Sigmoid colon (tissue), 7 donors: Measurements from ENCODE around the gene EPB41L4A. TPM values are rescaled to one million over a fixed set of nuclear protein-coding genes. Genes with fewer than 3 reads are reported as not detected.

Experiments
- DNase-seq: peaks from one replicate; pipeline ENCODE4 v3.0.0-alpha.2; 2019
- H3K27ac ChIP-seq, 4 donors: fragments of 200-600 bp; sonication (generic); one replicate each; pipeline ENCODE4 v1.5.1; 2016 to 2019; ENCODE audit warnings: mild to moderate bottlenecking in 1 of 4
- H3K27me3 ChIP-seq, 3 donors: fragments of 200-600 bp; sonication (generic); one replicate each; pipeline ENCODE4 v1.5.1; 2019; ENCODE audit warnings: mild to moderate bottlenecking in 1 of 3
- H3K36me3 ChIP-seq, 4 donors: fragments of 200-600 bp; sonication (generic); one replicate each; pipeline ENCODE4 v1.5.1; 2016 to 2019
- H3K4me1 ChIP-seq, 4 donors: fragments of 200-600 bp; sonication (generic); one replicate each; pipeline ENCODE4 v1.5.1; 2017 to 2019
- H3K4me3 ChIP-seq, 4 donors: fragments of 200-600 bp; sonication (generic); one replicate each; pipeline ENCODE4 v1.5.1; 2017 to 2019; ENCODE audit warnings: mild to moderate bottlenecking in 2 of 4, moderate library complexity in 1 of 4
- H3K9me3 ChIP-seq, 4 donors: fragments of 200-600 bp in 3 of 4; sonication (generic) in 3 of 4; one replicate each; pipeline versions ENCODE4 v1.5.1 to v1.6.1; 2013 to 2019
- CTCF ChIP-seq, 4 experiments: fragments of 450-650 bp in 3 of 4; fragments of 200-600 bp in 1 of 4; IDR thresholded peaks; one replicate each; pipeline ENCODE4 v1.5.1; 2016 to 2019; ENCODE audit warnings: antibody characterized with exemption in 4 of 4, mild to moderate bottlenecking in 3 of 4, moderate library complexity in 2 of 4
- EP300 ChIP-seq, 4 donors: sonication (generic); formaldehyde crosslinking; IDR thresholded peaks; one replicate each; pipeline ENCODE4 v1.6.1; 2017; ENCODE audit warnings: antibody characterized with exemption in 4 of 4
- POLR2A ChIP-seq, 2 donors: fragments of 450-650 bp; IDR thresholded peaks; one replicate each; pipeline ENCODE4 v1.6.1; 2016; ENCODE audit warnings: antibody characterized with exemption in 2 of 2, mild to moderate bottlenecking in 2 of 2, moderate library complexity in 2 of 2
- POLR2AphosphoS5 ChIP-seq, 4 donors: sonication (generic); formaldehyde crosslinking; IDR thresholded peaks; one replicate each; pipeline ENCODE4 v1.6.1; 2017; ENCODE audit warnings: antibody characterized with exemption in 4 of 4
- WGBS, 2 donors: extraction: QIAGEN DNeasy Blood & Tissue Kit; methylation state at CpG; one replicate each; pipeline ENCODE4 v1.1.7; 2013; 5-methylcytosine and 5-hydroxymethylcytosine counted together
- intact Hi-C: fragments of 100-400 bp; cut with DNase I; formaldehyde crosslinking; loops from one replicate; pipeline ENCODE4 v1.15.1; 2023
- polyA plus RNA-seq, 3 donors: library from polyadenylated mRNA; stranded (reverse); fragments of 200-250 nt; gene quantifications; one replicate each; pipeline ENCODE4 v1.2.3, GENCODE V29; 2013
- total RNA-seq, 4 donors: library from RNA; depleted of rRNA; stranded (reverse); fragments of >200 nt; gene quantifications; one replicate each; pipeline ENCODE4 v1.1.0, GENCODE V29; 2016
- donor health status: healthy with polysubstance abuse.
- donor health status: Bipolar disorder and iron deficiency.
- donor health status: healthy.

Gene EPB41L4A
- total and polyA plus RNA-seq, 7 donors = 3.7 to 75.3 (median 4.8) TPM

DNA sequence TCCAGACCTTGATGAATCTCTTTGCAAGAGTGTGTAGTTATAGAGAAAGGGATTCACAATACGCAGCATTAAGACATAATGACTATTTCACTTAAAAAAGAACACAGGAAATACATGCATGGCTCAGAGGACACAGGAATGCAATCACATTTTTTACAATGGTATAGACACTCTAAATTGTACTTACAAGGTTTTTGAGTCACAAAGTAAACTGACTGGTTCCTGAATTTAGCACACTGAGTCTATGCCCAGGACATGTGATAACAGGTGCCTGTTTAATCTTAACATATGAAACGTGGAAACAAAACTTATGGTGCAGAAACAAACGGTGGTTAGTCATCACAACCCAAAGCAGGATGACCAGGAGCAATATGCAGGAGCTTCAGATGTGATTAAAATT, 6.7 kb downstream of the EPB41L4A start:
- no peak for DNase-seq
- Histone ChIP-seq H3K9me3 (no peaks in the 10 kb centered on the region), H3K27me3 (no peaks in the 10 kb centered on the region), H3K4me3 (no peak overlapping the region), H3K36me3 (no peaks in the 10 kb centered on the region), H3K27ac (no peak overlapping the region), H3K4me1 (no peaks in the 10 kb centered on the region)
- no peak for TF ChIP-seq POLR2A (IDR thresholded peaks at IDR 0.05)
- no peak for TF ChIP-seq CTCF (IDR thresholded peaks at IDR 0.05)
- no peak for TF ChIP-seq EP300 (IDR thresholded peaks at IDR 0.05)
- no peak for TF ChIP-seq POLR2AphosphoS5 (IDR thresholded peaks at IDR 0.05)
- intact Hi-C loops = no loop called here
- WGBS, 2 donors = 36 to 45% methylated on average over 3 of the region's 3 CpGs

- TF ChIP-seq CTCF (IDR thresholded peaks at IDR 0.05) (no peak), EP300 (IDR thresholded peaks at IDR 0.05) (no peak)
- no peak for DNase-seq
- no peak overlapping the region for H3K27ac ChIP-seq
- H3K27me3 ChIP-seq = no peaks in the 10 kb centered on the region
- no peaks in the 10 kb centered on the region for H3K36me3 ChIP-seq
- no peaks in the 10 kb centered on the region for H3K9me3 ChIP-seq
- 54 to 90% methylated on average over 7 of the region's 7 CpGs for WGBS, 2 donors
- no peak overlapping the region for H3K4me3 ChIP-seq
- H3K4me1 ChIP-seq = no peaks in the 10 kb centered on the region
- intact Hi-C loops = no loop called here
These were observed 7.2 kb downstream of the EPB41L4A start for GRCh38 chr5:112411903-112412302.

GRCh38 chr5:112407666-112408065, 11.4 kb downstream of the EPB41L4A start:
- no peaks in the 10 kb centered on the region for H3K36me3 ChIP-seq
- H3K4me1 ChIP-seq = no peaks in the 10 kb centered on the region
- H3K9me3 ChIP-seq = no peaks in the 10 kb centered on the region
- intact Hi-C loops = no loop called here
- no peak for DNase-seq
- no peak overlapping the region for H3K4me3 ChIP-seq
- 17 to 58% methylated on average over 2 of the region's 2 CpGs for WGBS, 2 donors
- no peak for TF ChIP-seq EP300 (IDR thresholded peaks at IDR 0.05)
- TF ChIP-seq POLR2AphosphoS5 (IDR thresholded peaks at IDR 0.05) = no peak
- no peak overlapping the region for H3K27ac ChIP-seq
- no peaks in the 10 kb centered on the region for H3K27me3 ChIP-seq

DNA sequence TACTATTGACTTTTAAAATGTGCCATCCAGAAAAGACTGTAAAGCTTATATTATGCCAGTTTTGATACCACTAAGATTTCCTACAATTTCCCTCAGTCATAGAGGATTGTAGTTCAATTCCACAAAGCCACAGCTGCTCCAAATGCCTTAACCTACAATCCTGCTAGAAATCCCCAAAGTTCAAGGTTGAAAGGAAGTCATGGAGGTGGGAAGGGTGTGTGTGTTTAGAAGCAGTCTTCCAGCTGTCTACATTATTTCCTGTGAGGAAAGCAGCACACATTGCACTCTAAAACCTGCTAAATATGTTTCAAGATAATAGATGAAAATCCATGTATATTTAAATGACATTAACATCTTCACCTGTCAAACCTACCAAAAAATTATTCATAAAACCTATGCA, 11.8 kb downstream of the EPB41L4A start:
- no peak overlapping the region for H3K27ac ChIP-seq
- TF ChIP-seq POLR2AphosphoS5 (IDR thresholded peaks at IDR 0.05) = no peak
- no peak for TF ChIP-seq EP300 (IDR thresholded peaks at IDR 0.05)
- no peak for TF ChIP-seq POLR2A (IDR thresholded peaks at IDR 0.05)
- no peak for TF ChIP-seq CTCF (IDR thresholded peaks at IDR 0.05)
- no peaks in the 10 kb centered on the region for H3K4me1 ChIP-seq
- no peaks in the 10 kb centered on the region for H3K36me3 ChIP-seq
- H3K4me3 ChIP-seq = no peak overlapping the region
- intact Hi-C loops = no loop called here
- DNase-seq = no peak
- no peaks in the 10 kb centered on the region for H3K27me3 ChIP-seq
- no peaks in the 10 kb centered on the region for H3K9me3 ChIP-seq

- WGBS, 2 donors = 66 to 76% methylated on average over 1 of the region's 1 CpG
- Histone ChIP-seq H3K36me3 (no peaks in the 10 kb centered on the region), H3K9me3 (no peaks in the 10 kb centered on the region), H3K27me3 (no peaks in the 10 kb centered on the region), H3K4me1 (no peaks in the 10 kb centered on the region), H3K27ac (no peak overlapping the region), H3K4me3 (no peak overlapping the region)
- no peak for DNase-seq
- intact Hi-C loops = no loop called here
- TF ChIP-seq EP300 (IDR thresholded peaks at IDR 0.05) = no peak
- TF ChIP-seq POLR2AphosphoS5 (IDR thresholded peaks at IDR 0.05) = no peak
- no peak for TF ChIP-seq POLR2A (IDR thresholded peaks at IDR 0.05)
- TF ChIP-seq CTCF (IDR thresholded peaks at IDR 0.05) = no peak
These were observed 16.0 kb downstream of the EPB41L4A start for GRCh38 chr5:112403069-112403468.
